ENCODE measurements around the gene CD1C.
A peak's percentile ranks its signal among the peaks of the same experiment; 100 is the strongest.

DNA sequence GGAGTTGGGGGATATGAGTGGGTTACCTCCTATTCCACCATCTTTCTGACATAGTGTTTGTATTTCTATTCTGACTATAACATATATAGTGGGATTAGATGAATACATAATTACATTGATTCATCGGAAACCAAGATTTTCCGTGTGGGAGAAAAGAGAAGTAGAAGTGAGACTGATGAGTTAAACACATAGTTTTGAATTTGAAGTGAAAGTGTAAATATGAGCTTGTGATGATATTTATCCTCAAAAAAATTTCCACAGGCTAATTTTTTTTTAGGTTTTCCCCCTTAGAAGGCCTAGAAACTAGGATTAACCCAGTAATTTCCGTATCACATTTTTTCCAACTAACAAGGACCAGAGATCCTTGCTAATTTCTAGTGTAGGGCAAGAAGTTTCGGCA lies 34.7 kb downstream of the CD1C start:
- TF ChIP-seq, protein P1, sequence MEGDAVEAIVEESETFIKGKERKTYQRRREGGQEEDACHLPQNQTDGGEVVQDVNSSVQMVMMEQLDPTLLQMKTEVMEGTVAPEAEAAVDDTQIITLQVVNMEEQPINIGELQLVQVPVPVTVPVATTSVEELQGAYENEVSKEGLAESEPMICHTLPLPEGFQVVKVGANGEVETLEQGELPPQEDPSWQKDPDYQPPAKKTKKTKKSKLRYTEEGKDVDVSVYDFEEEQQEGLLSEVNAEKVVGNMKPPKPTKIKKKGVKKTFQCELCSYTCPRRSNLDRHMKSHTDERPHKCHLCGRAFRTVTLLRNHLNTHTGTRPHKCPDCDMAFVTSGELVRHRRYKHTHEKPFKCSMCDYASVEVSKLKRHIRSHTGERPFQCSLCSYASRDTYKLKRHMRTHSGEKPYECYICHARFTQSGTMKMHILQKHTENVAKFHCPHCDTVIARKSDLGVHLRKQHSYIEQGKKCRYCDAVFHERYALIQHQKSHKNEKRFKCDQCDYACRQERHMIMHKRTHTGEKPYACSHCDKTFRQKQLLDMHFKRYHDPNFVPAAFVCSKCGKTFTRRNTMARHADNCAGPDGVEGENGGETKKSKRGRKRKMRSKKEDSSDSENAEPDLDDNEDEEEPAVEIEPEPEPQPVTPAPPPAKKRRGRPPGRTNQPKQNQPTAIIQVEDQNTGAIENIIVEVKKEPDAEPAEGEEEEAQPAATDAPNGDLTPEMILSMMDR (IDR thresholded peaks at IDR 0.05; ENCODE audit: low read depth, low read length) = no peak
- TF ChIP-seq EZH2phosphoT487 (IDR thresholded peaks at IDR 0.05; ENCODE audit: low read depth) = 0 out of 2 replicates have a peak, but pooled peaks have one; percentile 39
